Activated T-cell treated with anti-CD3 and anti-CD28 coated beads for 1 hour (primary cell): ENCODE results near the gene CACNA1C.

ENCODE experiments used
- DNase-seq: peaks from one replicate; pipeline ENCODE4 v3.0.0-alpha.2; 2020; ENCODE audit warnings: low read depth

The CACNA1C gene

DNA sequence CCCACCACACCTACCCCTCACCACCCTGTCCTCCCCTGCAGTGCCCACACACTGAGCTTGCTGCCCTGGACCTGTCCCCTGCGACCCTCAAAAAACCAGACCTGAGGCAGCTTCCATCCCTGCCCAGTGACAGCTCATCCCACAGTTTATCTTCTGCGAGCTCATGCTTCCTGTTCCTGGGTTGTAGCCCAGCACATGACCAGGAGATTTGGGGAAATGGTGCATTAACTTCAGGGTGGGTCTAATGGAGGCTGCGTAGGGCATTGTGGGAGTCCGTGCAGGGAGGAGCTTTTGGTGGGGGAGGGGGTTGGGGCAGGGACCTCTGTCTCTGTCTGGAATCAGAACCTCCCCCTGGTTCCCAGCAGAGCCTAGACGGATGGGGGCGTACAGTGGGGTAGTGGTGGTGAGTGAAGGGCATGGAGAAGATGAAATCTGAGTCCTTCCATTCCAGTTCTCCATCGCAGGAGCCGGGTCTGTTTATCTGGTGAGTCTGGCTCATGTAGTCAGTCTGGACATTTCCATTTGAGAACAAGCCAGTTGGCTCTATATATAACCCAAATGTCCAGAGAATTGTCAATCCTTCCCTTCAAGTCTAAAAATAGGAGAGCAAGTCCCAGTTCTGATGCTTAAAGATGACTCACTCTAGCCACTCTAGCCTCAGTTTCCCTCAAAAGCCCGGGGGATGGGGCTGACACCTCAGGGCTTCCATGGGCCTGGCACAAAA is 270.9 kb downstream of the CACNA1C start:
- no peak for DNase-seq

DNA sequence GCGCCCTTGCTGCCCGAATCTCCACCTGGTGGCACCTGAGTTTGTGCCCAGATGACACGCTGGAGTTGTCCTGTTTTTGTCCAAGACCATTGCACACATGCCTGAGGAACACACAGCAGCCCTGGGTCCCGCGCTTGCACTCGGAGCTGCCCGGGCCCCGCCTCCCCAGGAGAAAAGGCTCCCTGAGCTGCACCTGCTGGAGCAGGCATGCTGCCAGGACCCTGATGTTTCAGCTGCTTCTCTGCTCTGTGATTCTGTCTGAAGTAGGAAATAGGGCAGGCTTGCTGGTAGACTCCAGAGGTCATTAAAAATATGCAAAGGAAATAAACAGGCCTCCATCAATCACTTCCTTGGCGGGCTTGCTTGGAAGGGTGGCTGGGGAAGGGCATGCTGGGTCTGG is 271.6 kb downstream of the CACNA1C start:
- no peak for DNase-seq

DNA sequence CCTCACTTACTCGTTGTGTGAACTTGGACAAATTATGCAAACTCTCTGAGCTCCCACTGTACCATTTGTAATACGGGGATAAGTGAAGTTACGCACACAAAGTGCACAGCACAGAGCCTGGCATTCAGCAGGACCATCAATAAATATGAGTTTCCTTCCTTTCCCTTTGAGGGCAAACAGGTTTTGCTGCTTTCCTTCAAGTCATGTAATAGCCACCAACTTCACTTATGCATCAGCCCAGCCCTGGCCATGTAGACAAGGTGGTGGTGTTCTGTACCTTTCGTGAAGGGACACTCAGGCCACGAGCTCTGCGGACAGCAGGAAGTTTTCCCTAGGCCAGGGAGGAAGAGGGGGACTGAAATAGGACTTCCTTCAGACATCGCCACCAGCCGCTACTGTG is 272.7 kb downstream of the CACNA1C start:
- DNase-seq = no peak

DNA sequence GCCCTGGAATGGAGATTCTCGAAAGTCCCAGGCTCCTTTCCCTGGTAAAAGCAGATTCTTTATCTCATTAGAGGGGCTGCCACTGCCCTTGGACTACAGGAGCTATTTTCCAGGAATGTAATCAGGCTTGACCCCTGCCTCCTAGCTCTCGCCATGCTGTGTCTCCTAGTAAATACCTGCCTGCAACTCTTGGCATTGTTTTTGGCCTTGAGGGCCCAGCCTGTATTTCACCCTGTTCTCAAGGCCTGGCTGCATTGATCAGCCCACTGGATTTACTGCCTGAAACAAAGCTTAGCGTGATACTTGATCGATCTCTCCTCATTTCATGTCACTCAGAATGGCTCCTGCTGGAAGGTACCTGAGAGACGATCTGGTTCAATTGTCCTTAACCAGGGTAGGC is 273.7 kb downstream of the CACNA1C start:
- no peak for DNase-seq

DNA sequence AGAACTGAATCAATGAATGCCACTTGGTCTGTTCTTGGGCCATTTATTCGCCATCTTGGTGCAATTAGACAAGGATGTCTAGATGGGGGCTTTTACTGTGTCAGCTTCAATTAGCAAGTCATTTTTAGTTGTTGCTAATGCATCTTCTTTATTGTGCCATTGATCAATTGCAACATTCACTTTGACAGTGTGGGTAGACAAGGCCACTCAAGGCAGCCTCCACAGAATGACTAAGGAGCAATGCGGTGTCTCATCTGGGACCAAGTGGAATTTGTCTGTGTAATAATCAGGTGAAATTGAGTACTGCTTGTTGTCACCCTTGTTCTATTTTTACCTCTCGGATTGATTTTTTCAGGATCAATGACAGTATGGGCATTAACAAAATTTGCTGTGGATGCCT is 275.9 kb downstream of the CACNA1C start:
- no peak for DNase-seq

DNA sequence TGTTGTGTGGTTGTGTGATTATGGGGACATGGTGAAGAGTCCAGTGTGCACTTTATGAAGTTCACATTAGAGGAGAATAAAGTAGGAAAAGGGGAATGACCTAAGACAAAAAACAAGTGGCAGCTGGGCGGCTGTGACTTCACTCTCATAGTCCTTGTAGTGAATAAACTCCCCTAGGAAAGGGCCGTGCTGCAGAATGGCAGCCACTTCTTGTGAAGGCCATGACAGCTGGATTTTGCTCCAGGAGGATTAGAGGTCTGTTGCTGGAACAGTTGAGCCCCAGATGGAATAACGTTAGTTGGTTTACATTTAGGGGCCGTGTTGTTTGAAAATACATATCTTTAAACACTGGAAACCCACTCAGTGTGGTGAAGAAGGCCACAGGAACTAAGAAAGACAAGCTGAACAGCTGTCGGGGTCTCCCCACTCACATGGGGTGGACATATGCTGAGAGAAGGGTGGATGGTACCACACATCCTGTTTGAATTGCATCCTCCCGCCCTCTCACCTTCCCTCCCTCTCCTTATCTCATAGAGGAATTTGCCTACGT is 276.9 kb downstream of the CACNA1C start:
- DNase-seq = no peak

DNA sequence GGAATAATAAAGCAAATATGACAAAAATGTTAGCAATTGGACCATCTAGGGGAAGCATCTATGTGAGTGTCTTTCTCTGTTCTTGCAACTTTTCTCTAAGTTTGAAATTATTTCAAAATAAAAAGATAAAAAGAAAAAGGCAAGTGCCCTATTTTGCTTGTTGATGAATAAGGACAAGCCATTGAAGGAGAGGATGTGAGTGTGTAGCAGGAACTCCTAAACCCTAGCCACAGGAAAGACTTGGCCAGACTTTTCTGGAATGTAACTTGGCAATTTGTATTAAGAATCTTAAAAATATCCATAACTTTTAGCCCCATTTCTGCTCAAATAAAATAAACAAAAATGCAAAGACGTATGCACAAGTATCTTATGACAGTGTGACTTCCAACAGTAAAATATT is 279.4 kb downstream of the CACNA1C start:
- DNase-seq = no peak

DNA sequence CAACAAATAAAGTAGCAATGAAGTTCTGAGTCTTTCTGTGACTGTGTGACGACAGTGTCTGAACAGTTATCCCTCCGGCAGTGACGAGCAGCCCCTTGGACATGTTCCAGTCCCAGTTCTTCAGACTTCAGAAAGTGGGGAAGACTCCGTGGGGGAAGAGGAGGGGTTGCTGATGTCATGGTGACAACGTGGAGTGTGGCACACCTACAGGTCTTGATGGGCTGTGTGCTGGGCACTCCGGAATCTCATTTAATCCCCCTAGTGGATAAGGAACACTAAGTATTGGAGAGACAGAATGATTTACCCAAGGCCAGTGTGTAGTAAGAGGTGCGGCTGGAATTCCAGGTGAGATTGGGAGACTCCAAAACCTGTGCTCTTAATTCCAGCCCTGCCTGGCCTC is 280.2 kb downstream of the CACNA1C start:
- no peak for DNase-seq

DNA sequence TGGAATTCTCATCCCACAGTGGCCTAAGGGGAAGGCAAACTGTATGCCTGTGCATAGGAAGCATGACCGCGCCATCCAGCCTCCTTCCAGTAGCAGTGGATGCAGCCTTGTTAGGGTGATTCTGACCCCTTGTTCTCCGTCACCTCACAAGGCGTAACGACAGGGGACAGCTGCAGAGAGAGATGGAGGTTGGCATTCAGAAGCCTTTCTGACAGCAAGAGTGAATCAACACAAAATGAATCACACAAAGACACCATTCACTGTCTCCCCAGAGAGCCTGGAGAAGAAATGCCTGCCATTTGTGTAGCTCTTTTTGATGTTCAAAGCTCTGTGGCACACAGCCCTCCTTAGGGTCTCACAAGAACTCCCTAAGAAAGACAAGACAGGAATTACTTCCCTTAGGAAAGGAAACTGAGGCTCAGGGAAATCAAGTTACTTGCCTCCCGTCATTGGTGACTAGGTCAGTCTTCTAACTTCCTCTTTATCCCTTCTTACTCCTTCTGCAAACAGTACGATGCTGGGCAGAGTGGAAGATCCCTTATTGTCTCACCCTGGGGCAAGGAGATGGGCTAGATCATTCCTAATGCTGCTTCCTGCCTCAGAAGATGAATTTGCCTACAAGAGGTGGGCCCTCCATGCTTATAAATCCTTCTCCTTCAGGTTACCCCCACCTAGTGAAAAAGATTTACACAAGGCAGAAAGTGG is 280.9 kb downstream of the CACNA1C start:
- no peak for DNase-seq

DNA sequence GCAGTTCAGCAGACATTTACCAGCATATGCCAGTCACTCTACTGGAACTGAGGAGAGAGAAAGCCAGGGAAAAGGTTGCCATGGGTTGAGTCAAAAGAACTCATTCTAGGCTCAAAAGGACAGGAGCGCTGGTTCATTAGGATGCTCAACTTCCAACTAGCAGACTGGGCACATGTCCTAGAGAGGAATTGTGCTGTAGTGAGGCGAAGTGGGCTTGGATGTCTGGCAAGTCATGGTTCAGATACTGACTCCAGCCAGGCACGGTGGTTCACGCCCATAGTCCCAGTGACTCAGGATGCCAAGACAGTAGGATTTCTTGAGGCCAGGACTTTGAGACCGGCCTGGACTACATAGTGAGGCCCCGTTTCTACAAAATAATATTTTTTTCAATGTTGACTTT is 281.5 kb downstream of the CACNA1C start:
- DNase-seq = no peak

DNA sequence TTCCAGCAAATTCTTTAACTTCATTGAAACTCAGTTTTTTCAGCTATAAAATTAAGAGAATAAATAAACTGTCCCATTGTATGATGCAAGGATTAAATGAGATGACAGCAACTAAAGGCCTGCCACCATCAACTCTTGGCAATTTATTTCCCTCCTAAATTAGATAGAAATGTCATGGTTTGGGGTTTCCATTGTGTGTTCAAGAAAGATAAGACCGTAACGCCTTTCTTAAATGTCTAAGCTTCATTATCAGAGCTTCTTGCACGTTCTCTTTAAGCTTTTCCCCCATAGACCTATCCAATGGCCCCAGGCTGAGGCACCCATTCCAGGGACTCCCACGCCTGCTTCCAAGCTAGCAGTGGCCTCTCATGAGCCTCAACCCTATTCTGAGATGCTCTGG is 281.9 kb downstream of the CACNA1C start:
- no peak for DNase-seq

DNA sequence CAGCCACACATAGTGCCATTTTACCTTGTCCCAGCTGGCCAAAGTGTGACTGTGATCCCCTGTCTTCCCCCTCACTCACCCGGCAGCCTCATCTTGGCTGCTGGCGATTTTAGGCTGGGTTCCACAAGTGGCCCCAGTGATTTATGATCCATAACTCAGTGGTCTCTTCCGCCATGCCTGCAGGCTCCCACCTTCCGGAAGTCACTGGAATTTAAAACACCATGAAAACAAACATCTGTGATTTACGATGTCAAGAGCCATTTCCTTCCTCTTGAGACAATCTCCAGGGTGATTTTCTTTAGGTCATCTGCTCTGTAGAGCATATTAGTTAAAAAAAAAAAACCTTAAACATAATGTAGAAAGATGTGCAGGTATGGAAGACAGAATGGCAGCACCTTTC is 282.3 kb downstream of the CACNA1C start:
- no peak for DNase-seq

DNA sequence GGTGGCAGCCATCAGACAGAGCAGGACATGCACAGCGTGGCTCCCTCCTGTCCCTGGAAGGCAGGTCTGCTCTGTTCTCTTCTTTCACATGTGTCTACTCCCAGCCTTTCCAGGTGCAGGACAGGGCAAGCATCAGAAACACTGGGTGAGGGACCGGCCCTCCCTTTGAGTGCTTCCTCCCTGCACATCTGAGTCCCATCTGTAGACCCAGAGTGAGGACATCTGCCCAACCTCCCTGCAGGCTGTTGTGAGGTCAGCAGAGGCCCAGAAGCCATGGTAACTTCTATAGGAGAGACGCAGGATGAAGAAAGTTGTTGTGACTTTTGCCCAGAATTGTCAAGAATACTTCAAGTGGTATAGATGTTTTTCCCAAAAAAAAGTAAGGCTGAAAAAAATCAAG is 282.7 kb downstream of the CACNA1C start:
- no peak for DNase-seq

DNA sequence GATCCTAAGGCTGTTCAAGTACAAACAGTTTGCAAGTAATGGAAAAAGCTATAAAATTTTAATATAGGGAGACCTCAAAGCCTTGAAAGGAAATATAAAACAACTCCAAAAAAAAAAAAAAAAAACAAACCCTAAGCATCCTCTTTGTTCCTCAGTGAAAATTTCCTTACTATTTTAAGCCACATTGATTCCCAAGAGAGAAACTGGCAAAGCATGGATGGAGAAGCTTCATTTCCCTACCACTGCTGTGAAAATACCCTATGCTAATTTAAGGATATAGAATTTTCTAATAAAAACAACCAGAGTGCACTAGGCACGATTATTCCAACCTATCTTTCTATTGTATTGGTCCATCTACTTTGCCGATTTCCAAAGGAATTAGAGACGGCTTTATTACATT is 283.1 kb downstream of the CACNA1C start:
- DNase-seq = no peak

DNA sequence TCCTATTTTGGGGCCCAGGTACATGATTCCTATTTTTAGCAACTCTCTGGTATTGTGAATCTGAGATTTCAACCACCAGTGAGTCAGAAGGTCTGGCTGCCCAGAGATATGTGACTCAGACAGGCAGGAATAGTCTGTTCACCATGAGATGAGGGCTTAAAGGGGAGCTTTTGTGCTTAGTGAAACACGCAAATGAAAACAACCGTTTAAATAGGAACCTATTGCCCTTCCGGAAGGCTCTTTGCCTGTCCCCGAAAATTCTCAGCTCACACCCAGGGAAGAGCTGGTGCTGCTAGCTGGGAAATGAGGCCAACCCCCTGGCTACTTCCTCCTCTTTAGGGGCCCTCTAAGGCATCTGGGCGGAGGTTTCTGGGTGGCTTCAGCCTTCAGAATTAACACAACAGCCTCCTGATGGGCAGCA is 283.6 kb downstream of the CACNA1C start:
- DNase-seq = no peak

DNA sequence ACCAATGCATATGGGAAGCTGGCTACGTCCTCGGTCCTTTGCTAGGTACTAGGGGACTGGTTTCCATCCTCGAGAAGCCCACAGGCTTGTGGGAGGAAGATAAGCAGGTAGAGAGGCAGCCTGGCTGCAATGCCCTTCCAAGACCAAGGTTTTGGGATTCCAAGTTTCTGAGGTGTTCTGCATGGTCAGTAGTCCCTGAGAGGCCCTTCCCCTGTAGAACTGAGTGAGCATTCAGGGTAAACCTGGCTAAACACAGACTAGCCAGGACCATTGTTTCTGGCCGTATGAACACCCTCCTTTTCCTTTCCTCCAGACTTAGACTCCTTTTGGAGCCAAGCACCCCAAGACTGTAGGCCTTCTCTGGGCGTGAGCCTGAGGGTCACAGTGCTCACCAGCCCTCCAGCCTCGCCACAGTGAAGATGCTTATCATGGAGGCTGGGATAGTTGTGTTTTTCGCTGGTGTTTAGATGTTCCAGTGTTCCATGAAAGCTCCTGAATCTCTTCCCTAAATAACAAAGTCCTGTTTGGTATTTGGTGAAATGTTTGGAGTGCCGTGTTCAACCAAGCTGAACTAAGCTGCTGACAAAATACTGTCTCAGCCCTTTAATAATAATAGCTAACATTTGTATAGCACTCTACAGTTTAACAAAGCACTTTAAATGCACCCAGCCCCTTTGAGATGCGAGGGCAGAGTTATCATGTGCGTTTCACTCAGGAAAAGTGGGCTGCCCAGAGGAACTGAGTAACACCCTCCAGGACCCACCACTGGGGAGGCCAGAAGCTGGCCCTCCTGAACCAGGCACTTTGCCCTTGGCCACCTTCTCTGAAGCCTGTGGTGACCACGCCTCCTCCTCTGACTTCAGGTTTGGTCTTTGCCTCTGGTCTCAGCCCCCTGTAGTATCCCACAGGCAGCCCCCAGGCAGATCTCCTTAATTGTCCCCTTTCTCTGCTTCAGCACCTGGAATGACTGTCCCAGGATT is 284.5 kb downstream of the CACNA1C start:
- no peak for DNase-seq

DNA sequence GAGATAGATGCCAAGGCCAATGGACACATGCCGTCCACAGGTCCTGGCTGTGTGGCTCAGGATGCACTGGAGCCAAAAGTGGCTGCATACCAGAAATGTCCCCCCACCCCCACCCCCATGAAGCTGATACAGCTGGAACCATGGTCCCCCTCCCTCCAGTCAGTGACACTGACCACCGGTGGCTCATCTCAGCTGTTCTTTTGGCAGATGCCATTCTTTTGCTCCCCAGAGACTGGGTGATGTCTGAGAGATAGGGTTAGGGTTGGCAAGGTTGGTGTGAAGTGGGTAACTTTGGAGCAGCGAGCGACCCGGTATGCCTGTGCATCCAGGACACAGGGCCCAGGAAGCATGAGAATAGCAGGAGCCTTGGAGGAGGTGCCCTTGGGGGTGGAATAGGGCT is 285.6 kb downstream of the CACNA1C start:
- no peak for DNase-seq

DNA sequence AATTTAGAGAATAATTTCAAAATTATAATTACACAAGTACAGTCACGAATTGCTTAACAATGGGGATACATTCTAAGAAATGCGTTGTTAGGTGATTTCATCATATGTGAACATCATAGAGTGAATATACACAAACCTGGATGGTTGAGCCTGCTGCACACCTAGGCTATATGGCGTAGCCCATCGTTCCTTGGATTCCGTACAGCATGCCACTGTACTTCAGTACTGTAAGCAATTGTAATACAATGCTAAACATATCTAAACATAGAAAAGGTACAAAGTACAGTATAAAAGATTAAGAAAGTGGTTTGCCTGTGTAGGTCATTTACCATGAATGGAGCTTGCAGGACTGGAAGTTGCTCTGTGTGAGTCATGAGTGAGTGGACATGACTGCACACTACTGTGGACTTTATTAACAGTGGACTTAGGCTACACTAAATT is 286.2 kb downstream of the CACNA1C start:
- no peak for DNase-seq

DNA sequence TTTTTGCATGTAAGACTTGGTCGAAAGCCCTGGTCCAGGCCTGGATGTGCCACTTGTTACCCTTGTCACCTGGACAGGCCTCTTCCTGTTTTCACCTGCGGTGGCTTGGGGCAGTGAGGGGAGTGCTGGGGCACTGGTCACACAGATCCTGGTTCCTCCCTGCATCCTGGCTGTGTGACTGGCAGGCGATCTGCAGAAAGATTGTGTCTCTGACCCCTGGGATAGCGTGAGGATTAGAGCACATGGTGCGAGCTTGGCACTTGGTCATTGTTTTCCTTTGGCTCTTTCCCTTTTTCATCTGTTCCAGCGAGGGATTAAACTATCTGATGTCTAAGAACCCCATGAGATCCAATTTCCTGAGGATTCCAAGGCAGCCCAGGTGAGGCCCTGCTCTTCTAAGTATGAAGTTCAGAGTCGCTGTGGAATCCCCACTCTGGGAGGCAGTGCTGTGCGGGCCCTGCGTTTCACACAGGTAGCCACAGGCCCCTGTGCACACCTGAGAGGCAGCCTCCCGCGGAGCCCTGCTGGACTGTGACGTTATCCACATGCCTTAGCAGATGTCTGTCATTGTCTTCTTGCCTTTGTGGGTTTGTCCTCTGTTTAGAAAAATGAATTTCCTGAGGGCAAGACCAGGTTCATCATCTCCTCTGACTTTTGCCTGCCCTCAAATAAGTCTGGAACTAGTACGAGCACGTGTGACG is 288.4 kb downstream of the CACNA1C start:
- no peak for DNase-seq

DNA sequence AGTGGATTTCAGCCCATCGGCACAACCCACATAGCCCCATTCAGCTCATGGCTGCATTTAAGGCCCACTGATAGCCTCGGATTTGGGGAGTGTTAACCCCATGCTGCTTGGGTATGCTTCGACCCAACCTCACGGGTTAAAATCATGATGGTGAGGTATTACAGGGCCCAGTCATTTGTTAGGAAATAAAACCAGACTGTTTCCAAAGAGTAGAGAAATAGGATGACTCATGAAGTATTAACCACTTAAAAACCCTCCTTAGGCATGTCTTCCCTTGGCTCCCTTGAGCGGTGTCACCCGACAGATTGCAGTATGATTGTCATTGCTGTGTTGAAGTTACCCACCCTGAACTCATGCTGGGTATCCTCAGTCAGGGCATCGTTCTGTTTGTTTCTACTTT is 289.1 kb downstream of the CACNA1C start:
- no peak for DNase-seq

DNA sequence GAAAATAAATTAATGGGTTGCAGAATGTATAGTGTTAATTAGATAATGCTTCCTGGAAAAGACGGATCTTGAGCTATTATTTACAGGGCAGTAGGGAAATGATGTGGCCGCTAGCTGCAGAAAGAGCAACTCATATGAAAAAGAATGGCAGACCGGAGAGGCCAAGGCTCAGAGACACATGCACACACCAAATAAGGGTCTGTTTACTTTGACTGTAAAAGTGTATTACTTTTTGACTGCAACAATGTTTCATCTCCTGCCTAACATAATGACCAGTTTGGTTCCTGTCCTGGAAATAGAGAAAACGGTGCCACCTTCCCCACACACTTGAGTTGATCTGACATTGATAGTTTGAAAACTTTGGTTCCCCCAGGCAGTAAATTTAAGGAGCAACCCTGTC is 290.9 kb downstream of the CACNA1C start:
- DNase-seq = no peak

DNA sequence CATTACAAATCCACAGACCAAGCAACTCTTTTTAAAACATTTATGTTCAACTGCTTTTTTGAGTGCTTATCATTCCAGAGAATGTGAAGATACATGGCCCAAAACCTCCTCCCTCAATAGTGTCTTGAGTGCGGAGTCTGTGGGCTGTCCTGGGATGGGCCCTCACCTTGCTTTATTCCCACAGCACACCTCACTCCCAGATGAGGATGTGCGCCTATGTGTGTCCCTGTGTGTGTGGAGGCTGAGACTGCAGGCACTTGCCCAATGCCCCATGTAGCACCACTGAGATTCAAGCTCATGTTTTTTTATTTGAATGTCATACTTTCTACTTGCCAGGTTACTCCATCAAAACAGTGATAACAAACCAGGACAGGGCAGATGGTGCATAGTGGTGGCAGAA is 291.7 kb downstream of the CACNA1C start:
- DNase-seq = no peak
